UCSD-AML1 (cell line): ENCODE data around the gene C6orf132.

Experiments
- DNase-seq: peaks from one replicate; lab custom pipeline; 2025; ENCODE audit not compliant: unreplicated experiment; lab: John Stamatoyannopoulos, UW

The C6orf132 gene

DNA sequence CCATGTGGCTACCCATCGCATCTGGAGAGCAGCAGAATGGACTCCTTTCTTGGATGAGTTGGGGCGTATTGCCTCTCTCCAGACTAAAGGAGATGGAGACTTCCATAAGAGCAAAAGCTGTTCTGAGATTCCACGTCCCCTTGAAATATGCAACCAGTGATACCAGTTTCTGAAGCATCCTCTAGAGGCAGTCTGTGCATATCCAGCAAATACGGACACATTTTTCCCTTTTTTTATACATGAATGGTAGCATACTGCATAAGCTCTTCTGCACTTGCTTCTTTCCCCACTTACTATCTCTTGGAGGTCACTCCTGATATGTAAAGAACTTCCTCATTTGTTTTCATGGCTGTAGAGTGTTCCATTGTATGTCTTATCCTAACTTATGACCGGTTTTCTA, 57.5 kb downstream of the C6orf132 start:
- no peak for DNase-seq

DNA sequence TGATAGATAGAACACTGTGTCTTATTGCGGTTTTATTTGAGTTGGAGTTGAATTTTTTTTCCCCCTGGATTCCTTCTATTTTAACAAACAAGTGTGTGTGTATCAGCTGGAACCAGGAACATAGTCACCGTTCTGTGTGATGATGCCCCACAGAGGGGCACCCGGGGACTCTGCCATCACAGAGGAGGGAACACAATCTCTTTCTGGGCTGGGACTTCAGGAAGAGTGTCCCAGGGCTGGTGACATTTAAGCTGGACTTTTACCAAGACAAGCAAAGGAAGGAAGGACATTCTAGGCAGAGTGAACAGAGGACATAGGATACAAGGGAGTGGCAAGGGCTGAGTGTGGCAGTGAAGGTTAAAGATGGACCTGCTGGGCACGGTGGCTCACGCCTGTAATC, 58.9 kb downstream of the C6orf132 start:
- DNase-seq = no peak

DNA sequence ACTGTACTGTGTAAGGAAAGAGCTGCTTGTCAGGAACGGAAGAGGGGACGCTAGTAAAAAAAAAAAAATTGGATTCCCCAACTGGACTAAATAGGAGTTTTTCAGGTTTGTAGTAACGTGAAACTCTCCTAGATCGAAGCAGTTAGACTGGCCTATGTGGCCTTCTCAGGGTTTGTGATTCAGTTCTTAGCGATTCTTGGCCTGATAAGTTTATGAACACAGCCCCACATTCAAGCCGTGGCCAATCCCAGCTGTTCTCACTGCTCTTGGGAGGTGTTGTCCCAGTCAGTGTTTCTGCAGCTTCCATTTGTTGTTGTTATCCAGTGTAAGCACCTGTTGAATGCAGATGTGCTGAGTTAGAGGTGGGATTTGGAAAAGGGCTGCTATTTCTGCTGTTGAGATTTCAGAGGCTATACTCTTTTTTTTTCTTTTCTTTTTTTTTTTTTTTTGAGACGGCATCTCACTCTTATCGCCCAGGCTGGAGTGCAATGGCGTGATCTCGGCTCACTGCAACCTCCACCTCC, 62.4 kb downstream of the C6orf132 start:
- DNase-seq = no peak

DNA sequence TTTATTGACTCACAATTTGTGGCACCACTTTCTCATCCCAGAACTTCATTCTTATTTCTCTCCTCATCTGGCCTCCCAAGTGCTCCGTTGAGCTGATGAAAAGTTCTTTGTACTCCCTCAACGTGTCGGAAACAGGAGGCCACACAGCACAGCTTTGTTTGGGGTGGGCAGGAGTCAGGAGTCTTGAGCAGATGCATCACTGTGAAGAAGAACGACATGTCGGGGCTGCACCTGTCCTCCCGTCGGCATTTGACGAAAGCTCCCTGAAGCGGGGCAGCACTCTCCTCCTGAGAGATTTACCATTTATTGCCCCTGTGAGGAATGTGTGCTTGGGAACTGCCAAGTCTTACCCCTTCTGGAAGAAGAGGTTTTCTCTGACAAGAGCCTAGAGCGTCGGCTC, 64.0 kb downstream of the C6orf132 start:
- no peak for DNase-seq

DNA sequence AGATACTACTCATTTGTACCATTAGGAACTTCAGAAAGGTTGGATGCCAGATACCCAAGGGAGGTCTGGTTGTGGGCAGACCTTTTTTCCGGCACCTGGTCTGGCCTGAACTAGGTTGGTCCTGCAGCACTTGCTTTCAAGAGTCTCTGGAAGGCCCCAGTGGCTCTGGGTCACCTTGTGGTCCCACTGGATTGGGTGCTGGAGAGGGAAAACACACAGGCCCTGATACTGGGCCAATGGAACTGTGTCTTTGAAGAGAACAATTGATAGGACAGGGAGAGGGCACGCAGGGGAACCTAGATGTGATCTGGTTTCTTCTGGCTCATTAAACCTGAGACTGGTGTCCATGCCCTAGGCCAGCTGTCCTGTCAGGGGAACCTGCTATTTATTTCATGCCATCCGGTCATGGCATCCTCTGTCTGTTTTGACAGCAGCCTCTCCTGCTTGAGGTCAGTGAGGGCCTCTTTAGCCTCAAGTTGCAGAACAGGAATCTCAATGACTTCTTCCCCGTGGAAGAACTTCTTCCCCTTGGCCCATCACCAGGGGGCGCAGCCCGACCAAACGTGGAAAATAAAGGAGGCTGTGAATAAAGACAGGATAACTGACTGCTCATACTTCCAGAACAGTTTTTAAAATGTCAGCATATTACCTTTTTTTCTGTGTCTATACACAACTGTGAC, 67.1 kb downstream of the C6orf132 start:
- peak; percentile 71 for DNase-seq

DNA sequence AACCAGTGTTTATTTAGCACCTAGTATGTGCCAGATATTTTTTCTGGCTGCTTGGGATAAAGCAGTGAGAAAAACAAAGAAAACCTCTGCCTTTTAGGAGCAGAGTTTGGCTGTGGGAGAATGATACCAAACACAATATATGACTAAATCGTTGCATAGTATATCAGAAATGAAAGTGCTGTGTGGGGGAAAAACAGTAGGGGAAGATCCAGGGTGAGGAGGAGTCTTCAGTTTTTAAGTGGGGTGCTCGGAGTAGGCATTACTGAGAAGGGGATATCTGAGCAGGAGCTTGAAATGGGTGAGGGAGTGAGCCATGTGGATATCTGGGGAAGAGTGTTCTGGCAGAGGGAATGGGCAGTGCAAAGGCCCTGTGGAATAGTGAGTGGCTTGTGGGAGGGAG, 69.1 kb downstream of the C6orf132 start:
- DNase-seq = no peak

DNA sequence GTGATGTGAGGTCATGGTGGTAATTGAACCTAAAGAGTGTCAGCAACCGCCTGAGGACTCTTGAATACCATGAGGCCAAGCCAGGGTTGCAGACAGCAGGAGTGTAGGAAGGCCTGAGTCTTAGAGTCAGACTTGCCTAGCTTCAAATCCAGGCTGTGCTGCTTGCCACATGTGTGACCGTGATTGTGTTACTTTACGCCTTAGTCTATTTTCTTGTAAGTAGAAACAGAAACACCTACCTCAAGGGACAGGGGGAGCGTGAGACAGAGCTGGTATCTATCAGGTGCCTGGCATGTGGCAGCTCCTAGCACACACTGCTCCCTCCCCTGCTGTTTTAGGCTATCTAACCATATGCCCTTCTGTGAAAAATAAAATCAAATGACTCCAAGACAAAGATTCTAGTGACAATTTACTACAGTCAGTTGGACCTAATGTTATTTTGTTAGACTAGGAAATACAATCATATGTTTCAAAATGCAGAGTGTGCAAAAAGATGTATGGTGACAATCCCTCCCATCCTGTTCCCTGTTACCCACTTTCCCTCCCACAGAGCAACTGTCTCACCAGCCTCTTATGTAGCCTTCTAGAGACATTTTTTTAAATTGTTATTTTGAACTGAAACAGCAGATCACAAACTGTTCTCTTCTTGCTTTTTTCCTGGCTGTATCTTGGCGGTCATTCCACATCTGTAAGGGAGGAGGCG, 70.4 kb downstream of the C6orf132 start:
- no peak for DNase-seq

DNA sequence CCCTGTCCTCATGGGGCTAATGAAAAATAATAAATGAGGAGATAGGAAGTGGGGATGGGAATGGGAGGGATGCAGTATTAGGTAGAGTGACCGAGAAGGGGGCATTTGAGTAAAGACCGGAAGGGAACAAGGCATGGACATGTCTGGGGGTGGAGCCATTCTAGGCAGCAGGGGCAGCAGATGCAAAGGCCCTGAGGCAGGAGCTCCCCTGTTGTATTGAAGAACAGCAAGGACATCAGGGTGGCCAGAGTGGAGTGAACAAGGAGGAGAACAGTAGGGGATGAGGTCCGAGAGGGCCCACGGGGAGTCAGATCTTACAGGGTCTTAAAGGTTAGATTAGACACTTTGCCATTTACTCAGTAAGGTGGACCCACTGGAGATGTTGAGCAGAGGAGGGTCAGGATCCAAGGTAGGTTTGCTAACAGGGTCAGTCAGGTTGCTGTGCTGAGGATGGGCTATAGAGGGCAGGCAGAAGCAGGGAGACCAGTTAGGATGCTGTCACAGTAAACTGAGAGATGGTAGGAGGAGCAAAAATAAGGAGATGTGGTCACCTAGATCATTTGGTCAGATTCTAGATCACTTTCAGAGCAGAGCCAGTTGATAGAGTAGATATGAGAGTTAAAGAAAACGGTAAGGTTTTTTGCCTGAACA, 73.4 kb downstream of the C6orf132 start:
- DNase-seq = no peak

DNA sequence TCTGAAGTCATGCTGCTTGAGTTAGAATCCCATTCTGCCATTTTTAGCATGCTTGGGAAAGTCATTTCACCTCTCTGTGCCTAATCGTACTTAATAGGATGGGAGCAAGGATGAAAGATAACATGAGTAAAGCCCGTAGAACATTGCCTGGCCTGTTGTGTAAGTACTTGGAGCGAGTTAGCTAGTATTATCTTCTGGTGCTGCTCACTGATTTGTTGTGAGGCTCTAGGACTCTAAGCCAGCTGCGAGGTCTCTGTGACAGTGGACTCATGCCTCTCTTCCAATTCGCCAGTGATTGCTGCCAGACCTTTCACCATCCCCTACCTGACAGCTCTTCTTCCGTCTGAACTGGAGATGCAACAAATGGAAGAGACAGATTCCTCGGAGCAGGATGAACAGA, 74.2 kb downstream of the C6orf132 start:
- DNase-seq = no peak

DNA sequence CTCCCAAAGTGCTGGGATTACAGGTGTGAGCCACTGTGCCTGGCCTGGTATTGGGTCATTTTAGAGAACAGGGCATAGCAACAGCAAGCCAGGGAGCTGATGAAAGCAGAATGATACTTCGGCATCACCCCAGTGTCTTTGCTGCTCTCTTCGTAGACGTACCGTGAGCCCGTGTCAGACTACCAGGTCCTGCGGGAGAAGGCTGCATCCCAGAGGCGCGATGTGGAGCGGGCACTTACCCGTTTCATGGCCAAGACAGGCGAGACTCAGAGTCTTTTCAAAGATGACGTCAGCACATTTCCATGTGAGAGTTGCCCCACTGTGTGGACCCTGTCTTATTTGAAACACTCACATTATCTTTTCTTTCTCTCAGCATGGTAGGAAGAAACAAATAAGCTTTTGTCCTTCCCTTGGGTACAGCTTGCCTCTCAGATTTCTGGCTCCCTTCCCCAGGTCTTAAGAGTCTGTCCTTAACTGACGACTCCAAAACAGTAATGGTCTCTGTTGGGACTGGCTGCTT, 76.2 kb downstream of the C6orf132 start:
- no peak for DNase-seq

DNA sequence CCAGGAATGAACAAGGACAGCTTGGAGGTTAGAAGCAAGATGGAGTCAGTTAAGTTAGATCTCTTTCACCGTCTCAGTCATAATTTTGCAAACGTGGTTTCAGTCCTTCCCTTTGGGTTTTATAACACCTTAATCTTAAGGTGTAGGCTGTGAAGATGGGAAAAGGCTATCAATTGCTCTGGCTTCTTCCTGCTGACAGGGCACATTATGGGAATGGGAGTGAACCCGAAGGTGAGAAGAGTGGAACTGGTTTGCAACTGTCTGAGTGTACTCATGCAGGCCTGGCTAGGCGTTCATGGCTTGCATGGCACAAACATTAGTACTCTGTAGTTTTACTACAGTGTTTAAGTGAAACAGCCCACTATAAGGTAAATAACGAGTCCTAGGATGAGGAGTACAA, 82.7 kb downstream of the C6orf132 start:
- DNase-seq = no peak

DNA sequence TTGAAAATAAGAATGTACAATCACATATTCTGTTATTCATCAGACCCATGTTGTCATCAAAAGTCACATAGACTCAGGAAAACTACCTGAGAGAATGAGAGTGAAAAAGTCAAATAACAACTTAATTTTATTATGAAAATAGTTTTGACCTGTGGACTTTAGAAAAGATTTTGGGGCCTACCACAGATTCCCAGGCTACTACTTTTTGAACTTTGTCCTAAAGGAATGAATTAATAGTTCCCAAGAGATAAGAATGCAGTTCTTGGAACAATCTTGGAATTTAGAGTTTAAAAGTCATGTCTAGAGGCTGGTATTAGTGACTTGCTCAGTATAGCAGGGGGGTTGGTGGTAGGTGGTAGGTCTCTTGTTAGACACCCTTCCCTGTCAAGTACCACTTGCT, 88.8 kb downstream of the C6orf132 start:
- no peak for DNase-seq

DNA sequence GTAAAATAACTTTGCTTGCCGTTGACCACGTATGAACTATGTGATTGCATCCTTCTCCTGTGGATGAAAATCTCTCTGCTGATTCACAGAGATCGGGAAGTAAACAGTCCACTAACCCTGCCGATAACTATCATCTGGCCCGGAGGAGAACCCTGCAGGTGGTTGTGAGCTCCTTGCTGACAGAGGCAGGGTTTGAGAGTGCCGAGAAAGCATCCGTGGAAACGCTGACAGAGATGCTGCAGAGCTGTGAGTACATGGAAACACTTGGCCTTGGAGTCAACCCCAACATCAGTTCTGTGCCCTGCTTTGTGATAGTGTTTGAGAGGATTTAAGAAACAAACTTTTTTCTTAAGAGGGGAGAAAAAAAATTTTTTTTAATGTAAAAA, 91.2 kb downstream of the C6orf132 start:
- DNase-seq = no peak
